Calu3 (cell line): Measurements from ENCODE around the gene PAM16. TPM values are rescaled to one million over a fixed set of nuclear protein-coding genes. Genes with fewer than 3 reads are reported as not detected.
"Not testable (repeated sequence)": the region's sequence is repeated elsewhere in the genome, so short reads cannot be mapped to it uniquely, and the experiment has no call there.

Source experiments
- BruUV-seq: library from RNA; stranded (reverse); fragments of 400-500 nt; replicated peaks from 2 replicates; lab custom pipeline; 2021; lab: Mats Ljungman, UMichigan
- CTCF ChIA-PET: fragments of 300-600 bp; sonication (Branson Sonifier 250); formaldehyde crosslinking; loops from one replicate; lab custom pipeline; 2022; ENCODE audit warnings: antibody characterized with exemption; lab: Charles Lee
- DNase-seq: peaks from one replicate; pipeline ENCODE4 v3.0.0; 2022
- H3K27ac Mint-ChIP-seq: one replicate; pipeline ENCODE4 v1.8.0; 2022; ENCODE audit warnings: mixed read lengths; ENCODE audit not compliant: unreplicated experiment
- H3K27me3 Mint-ChIP-seq: one replicate; pipeline ENCODE4 v1.8.0; 2022; ENCODE audit warnings: mixed read lengths; ENCODE audit not compliant: unreplicated experiment
- H3K36me3 Mint-ChIP-seq: one replicate; pipeline ENCODE4 v1.8.0; 2022; ENCODE audit warnings: mild to moderate bottlenecking, moderate library complexity, mixed read lengths; ENCODE audit not compliant: insufficient read depth, unreplicated experiment
- H3K4me1 Mint-ChIP-seq: one replicate; pipeline ENCODE4 v1.8.0; 2022; ENCODE audit warnings: mild to moderate bottlenecking, low read depth, mixed read lengths; ENCODE audit not compliant: unreplicated experiment
- H3K4me3 Mint-ChIP-seq: one replicate; pipeline ENCODE4 v1.8.0; 2022; ENCODE audit warnings: mild to moderate bottlenecking, low read depth, moderate library complexity, mixed read lengths; ENCODE audit not compliant: unreplicated experiment
- H3K9me3 Mint-ChIP-seq: one replicate; pipeline ENCODE4 v1.8.0; 2022; ENCODE audit warnings: low read depth, mixed read lengths; ENCODE audit not compliant: unreplicated experiment
- intact Hi-C: fragments of 100-400 bp; cut with micrococcal nuclease; formaldehyde crosslinking; loops from one replicate; pipeline ENCODE4 v1.10.0; 2022; ENCODE audit not compliant: unreplicated experiment
- total RNA-seq: library from RNA; stranded (reverse); gene quantifications from 2 replicates; pipeline ENCODE4 v1.2.3, GENCODE V29; 2022
- TF ChIP-seq, protein P1 (sequence below): fragments of 200-600 bp; IDR thresholded peaks from one replicate; pipeline ENCODE4 v1.8.0; 2022; ENCODE audit warnings: antibody characterized with exemption; ENCODE audit not compliant: unreplicated experiment

The PAM16 gene
- total RNA-seq, 1 experiment from 2014 or later, result 72.7 TPM

DNA sequence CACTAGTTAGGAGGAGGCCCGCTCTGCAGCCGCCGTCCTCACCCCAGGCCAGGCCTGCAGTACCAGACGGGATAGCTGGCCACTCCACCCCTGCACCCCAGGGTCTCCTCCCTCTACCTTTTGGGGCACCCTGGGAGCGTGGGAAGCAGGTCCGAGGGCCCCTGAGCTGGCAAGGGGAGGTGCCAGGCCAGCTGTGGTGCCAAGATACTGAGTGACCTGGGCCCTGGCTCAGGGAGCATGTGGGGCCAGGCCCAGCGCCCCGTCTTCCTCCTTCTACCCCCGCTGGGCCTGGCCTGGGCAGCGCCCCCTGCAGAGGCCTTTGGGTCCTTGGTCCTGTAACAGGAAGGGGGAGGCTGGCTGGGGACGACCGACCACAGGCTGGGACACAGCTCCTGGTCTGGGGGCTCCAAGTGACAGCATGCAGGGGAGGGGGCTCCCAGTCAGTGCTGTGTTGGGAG is 13.0 kb downstream of the PAM16 start:
- Mint-ChIP-seq H3K36me3 (peaks cover 72% of the 10 kb centered on the region), H3K4me1 (no peaks in the 10 kb centered on the region), H3K9me3 (no peaks in the 10 kb centered on the region), H3K27me3 (no peaks in the 10 kb centered on the region), H3K4me3 (no peak overlapping the region), H3K27ac (peak overlapping the region; percentile 30)
- CTCF ChIA-PET, result interaction anchor here (0.6 kb wide), 1 partner anchor 189 kb away, joined by 4 read pairs; no protein-coding TSS in a partner anchor
- intact Hi-C loops, result no loop called here
- TF ChIP-seq, protein P1, sequence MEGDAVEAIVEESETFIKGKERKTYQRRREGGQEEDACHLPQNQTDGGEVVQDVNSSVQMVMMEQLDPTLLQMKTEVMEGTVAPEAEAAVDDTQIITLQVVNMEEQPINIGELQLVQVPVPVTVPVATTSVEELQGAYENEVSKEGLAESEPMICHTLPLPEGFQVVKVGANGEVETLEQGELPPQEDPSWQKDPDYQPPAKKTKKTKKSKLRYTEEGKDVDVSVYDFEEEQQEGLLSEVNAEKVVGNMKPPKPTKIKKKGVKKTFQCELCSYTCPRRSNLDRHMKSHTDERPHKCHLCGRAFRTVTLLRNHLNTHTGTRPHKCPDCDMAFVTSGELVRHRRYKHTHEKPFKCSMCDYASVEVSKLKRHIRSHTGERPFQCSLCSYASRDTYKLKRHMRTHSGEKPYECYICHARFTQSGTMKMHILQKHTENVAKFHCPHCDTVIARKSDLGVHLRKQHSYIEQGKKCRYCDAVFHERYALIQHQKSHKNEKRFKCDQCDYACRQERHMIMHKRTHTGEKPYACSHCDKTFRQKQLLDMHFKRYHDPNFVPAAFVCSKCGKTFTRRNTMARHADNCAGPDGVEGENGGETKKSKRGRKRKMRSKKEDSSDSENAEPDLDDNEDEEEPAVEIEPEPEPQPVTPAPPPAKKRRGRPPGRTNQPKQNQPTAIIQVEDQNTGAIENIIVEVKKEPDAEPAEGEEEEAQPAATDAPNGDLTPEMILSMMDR, result no peak
- no TSS peak for BruUV-seq
- DNase-seq, result no peak

GRCh38 chr16:4337540-4338088 is 13.5 kb downstream of the PAM16 start:
- no TSS peak for BruUV-seq
- Mint-ChIP-seq H3K4me1 (no peaks in the 10 kb centered on the region), H3K4me3 (no peak overlapping the region), H3K36me3 (peaks cover 68% of the 10 kb centered on the region), H3K27me3 (no peaks in the 10 kb centered on the region), H3K27ac (peak overlapping the region; percentile 30), H3K9me3 (no peaks in the 10 kb centered on the region)
- DNase-seq, result no peak
- intact Hi-C loops, result no loop called here
- CTCF ChIA-PET, result no interaction called here
- TF ChIP-seq, protein P1, result no peak

DNA sequence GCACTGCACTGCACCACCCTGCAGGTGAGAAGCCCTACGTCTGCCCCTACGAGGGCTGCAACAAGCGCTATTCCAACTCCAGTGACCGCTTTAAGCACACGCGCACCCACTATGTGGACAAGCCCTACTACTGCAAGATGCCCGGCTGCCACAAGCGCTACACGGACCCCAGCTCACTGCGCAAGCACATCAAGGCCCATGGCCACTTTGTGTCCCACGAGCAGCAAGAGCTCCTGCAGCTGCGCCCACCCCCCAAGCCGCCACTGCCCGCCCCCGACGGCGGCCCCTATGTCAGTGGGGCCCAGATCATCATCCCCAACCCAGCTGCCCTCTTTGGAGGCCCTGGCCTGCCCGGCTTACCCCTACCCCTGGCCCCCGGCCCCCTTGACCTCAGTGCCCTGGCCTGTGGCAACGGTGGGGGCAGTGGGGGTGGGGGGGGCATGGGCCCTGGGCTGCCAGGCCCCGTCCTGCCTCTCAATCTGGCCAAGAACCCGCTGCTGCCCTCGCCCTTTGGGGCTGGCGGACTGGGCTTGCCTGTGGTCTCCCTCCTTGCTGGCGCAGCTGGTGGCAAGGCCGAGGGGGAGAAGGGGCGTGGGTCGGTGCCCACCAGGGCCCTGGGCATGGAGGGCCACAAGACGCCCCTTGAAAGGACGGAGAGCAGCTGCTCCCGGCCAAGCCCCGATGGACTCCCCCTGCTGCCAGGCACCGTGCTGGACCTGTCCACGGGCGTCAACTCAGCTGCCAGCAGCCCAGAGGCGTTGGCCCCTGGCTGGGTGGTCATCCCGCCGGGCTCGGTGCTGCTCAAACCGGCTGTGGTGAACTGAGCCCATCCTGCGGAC is 14.2 kb downstream of the PAM16 start:
- CTCF ChIA-PET, result no interaction called here
- intact Hi-C loops, result no loop called here
- Mint-ChIP-seq H3K4me1 (no peaks in the 10 kb centered on the region), H3K9me3 (no peaks in the 10 kb centered on the region), H3K4me3 (no peak overlapping the region), H3K27me3 (no peaks in the 10 kb centered on the region), H3K36me3 (peaks cover 67% of the 10 kb centered on the region), H3K27ac (no peak overlapping the region)
- no TSS peak for BruUV-seq
- DNase-seq, result no peak
- TF ChIP-seq, protein P1, result no peak

DNA sequence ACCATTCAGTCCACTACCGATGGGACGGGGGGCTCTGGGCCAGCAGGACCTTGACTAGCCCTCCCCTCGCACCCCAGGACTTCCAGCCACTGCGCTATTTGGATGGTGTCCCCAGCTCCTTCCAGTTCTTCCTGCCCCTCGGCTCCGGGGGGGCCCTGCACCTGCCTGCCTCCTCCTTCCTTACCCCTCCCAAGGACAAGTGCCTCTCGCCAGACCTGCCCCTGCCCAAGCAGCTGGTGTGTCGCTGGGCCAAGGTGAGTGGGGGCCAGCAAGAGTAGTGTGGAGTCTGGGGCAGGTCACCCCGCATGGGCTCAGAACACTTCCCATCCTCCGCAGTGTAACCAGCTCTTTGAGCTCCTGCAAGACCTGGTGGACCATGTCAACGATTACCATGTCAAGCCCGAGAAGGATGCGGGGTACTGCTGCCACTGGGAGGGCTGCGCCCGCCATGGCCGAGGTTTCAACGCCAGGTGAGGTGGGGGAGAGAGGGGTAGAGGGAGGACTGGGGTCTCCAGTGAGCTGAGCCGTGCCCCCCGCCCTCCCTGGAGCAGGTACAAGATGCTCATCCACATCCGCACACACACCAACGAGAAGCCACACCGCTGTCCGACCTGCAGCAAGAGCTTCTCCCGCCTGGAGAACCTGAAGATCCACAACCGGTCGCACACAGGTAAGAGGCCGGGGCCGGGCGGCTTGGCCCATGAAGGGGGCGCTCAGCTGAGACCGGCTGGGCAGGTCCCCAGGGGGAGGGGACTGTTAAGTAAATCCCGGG is 16.2 kb downstream of the PAM16 start:
- no peak overlapping the region for H3K27ac Mint-ChIP-seq
- CTCF ChIA-PET, result no interaction called here
- TF ChIP-seq, protein P1, result no peak
- no peak for DNase-seq
- no peaks in the 10 kb centered on the region for H3K9me3 Mint-ChIP-seq
- BruUV-seq, result no TSS peak
- H3K4me1 Mint-ChIP-seq, result no peaks in the 10 kb centered on the region
- no peaks in the 10 kb centered on the region for H3K27me3 Mint-ChIP-seq
- H3K4me3 Mint-ChIP-seq, result no peak overlapping the region
- H3K36me3 Mint-ChIP-seq, result peaks cover 53% of the 10 kb centered on the region
- intact Hi-C loops, result no loop called here

DNA sequence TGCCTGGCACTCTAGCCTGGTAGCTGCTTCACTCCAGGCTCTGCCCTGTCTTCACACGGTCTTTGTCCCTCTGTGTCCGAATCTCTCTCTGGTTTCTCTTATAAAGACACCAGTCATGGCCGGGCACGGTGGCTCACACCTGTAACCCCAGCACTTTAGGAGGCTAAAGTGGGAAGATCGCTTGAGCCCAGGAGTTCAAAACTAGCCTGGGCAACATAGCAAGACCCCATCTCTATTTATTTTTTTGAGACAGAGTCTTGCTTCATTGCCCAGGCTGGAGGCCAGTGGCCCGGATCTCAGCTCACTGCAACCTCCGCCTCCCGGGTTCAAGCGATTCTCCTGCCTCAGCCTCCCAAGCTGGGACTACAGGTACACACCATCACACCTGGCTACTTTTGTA is 17.4 kb downstream of the PAM16 start:
- H3K9me3 Mint-ChIP-seq, H3K4me1 Mint-ChIP-seq, intact Hi-C loops, DNase-seq, H3K4me3 Mint-ChIP-seq, BruUV-seq, H3K27me3 Mint-ChIP-seq, H3K27ac Mint-ChIP-seq: not testable (repeated sequence)
- peaks cover 51% of the 10 kb centered on the region for H3K36me3 Mint-ChIP-seq
- CTCF ChIA-PET, result interaction anchor here (1.6 kb wide), 1 partner anchor 10 kb away, joined by 6 read pairs; no protein-coding TSS in a partner anchor
